Measurements from ENCODE around the gene FAM186B.

The FAM186B gene

DNA sequence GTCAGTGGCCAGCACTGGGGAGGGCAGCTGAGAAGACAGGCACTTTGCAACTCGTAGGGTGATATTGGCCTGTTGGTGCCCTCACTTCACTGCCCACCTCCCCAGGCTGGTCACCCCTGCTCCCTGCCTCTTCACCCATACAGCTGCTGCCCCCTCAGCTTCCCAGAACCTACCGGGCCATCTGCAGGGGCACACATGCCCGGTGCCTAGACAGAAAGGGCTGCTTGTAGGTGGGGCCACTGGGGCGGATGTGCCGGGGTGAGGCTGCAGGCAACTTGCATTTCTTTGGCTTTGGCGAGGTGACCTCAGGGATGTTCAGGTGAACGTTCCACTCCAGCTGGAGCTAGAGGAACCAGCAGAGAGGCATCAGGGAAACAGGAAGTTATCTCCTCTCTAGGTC lies 17.2 kb downstream of the FAM186B start:
- no peak for TF ChIP-seq CTCF (IDR thresholded peaks at IDR 0.05; ENCODE audit: insufficient read depth, low read depth, low read length, missing control alignments)
- DNase-seq (ENCODE audit: low read depth): no peak
- H3K4me3 ChIP-seq (ENCODE audit: low read depth, low read length): no peak overlapping the region

DNA sequence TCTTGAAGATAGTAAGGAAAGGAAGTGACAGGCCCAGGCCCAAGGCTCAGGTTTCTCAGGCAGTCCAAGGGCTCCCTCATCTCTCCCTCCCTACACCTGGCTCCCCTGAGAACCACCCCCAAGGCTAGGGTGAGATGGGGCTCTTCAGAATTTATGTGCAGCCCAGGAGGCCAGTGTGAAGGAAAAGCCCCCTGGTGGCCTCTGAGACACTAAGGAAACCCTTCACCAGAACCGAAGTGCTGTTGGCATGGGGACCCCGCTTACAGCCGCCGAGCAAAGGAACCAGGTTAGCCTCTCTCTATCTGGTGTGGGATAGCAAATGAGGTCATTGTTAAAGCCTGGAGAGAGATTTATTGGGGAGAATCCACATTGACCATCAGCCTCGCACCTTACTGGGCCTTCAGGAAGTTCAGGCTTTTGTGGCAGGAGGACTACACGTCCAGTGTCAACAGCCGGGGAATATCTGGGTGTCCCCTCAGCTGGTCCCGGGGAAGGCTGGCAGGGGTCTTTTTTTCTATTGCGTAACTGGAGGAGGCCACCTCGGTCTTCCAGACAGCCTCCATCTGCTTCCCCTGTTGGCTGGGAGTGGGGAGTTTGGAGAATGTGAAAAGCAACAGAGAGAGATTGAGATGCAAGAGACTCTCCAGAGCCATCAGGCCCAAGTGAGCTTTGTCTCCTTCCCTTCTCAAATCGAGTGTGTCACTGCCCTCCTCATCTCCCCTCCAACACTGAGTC lies 18.1 kb downstream of the FAM186B start:
- DNase-seq (ENCODE audit: low read depth): no peak
- no peak overlapping the region for H3K4me3 ChIP-seq (ENCODE audit: low read depth, low read length)
- no peak for TF ChIP-seq CTCF (IDR thresholded peaks at IDR 0.05; ENCODE audit: insufficient read depth, low read depth, low read length, missing control alignments)

GRCh38 chr12:49585477-49586459 lies 19.7 kb downstream of the FAM186B start:
- H3K4me3 ChIP-seq (ENCODE audit: low read depth, low read length): no peak overlapping the region
- no peak for TF ChIP-seq CTCF (IDR thresholded peaks at IDR 0.05; ENCODE audit: insufficient read depth, low read depth, low read length, missing control alignments)
- DNase-seq (ENCODE audit: low read depth): no peak

- no peak for DNase-seq (ENCODE audit: low read depth)
- no peak overlapping the region for H3K4me3 ChIP-seq (ENCODE audit: low read depth, low read length)
- no peak for TF ChIP-seq CTCF (IDR thresholded peaks at IDR 0.05; ENCODE audit: insufficient read depth, low read depth, low read length, missing control alignments)
These were observed 20.8 kb downstream of the FAM186B start for GRCh38 chr12:49584591-49584990.

DNA sequence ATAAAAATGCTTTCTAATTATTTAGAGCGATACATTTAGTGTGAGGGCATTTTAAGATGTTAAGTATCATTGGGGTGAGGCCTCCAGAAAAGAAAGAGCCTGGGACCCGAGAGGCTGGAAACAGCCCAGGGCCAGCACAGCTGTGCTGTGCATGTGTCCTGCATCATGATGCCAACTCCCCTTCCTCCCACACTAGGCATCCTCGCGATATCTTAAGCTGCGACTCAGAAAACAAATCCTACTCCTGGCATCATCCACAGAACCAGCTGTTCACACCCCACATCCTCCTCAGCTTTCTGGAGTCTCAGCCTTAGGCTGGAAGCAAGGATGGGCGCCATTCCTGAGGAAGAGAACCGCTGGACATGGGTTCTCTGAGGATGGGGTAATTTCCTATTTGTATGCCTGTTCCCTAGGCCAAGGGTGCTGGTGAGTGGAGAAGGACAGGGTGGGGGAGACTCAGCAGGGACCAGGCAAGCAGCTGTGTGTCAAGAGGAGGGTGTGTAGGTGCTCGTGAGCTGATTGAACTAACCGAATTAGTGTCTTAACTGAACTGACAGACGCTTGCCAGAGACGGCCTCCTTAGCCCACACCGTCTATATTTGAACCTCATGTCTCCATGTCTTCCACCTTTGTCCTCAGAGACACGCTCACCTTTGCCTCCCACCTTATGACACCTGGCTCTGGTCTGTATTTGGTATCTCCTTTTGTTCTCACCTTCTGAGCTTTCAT lies 21.9 kb downstream of the FAM186B start:
- no peak overlapping the region for H3K4me3 ChIP-seq (ENCODE audit: low read depth, low read length)
- no peak for DNase-seq (ENCODE audit: low read depth)
- TF ChIP-seq CTCF (IDR thresholded peaks at IDR 0.05; ENCODE audit: insufficient read depth, low read depth, low read length, missing control alignments): no peak

- DNase-seq (ENCODE audit: low read depth): no peak
- H3K4me3 ChIP-seq (ENCODE audit: low read depth, low read length): no peak overlapping the region
- no peak for TF ChIP-seq CTCF (IDR thresholded peaks at IDR 0.05; ENCODE audit: insufficient read depth, low read depth, low read length, missing control alignments)
These were observed 22.6 kb downstream of the FAM186B start for GRCh38 chr12:49582850-49583249.
